ENCODE data around the gene CD248. TPM values are rescaled to one million over a fixed set of nuclear protein-coding genes. Genes with fewer than 3 reads are reported as not detected.

The CD248 gene
- total RNA-seq, 2 donors from 2014 or later, result 3.0 to 3.9 TPM

DNA sequence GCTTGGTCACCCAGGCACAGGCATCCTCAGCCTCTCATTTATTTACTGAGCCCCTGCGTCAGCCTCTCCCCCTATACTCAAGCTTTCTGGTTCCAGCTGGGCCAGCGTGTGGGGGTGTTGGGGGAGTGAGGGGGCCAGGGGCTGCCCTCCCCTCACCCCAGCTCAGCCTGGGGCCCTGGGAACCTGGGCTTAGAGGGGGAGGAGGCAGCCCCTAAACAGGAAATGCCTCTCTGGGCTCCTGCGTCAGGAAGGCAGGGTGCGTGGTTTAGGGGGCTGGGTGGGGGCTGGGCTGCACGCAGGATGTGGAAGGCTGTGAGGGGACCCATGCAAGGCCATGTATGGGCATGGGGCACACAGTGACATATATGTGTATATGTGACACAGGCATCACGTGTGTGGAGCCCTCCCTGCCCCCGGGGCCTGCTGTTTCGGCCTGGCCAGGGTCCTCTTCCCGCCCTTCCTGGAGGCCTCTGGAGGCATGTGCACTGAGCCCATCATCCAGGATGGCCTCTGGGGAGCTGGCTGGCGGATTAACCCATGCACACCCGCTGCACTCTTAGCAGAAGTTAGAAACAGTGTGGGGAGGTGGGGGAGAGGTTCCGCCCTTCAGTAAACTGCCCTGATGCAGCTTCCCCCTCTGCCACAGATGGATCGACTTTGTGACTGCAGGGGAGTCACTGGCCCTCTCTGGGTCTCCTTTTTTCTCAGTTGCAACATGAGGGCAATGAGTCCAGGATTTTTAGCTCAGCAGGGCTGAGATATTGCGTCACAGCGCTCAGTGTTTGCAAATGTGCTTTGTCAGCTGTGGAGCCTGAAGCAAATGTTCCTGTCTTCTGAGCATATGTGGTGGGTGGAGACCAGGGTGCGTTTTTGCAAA lies 1.1 kb upstream of the CD248 start:
- Mint-ChIP-seq H3K27ac (peak overlapping the region; percentile 52), H3K36me3 (ENCODE audit: insufficient read depth in 2 of 2) (peaks cover 0 to 2% of the 10 kb centered on the region in 2 donors), H3K9me3 (peaks cover 0 to 2% of the 10 kb centered on the region in 2 donors), H3K4me3 (peak overlapping the region; percentile 63 to 75), H3K4me1 (ENCODE audit: low read depth) (peaks cover 53% of the 10 kb centered on the region), H3K27me3 (ENCODE audit: low read depth) (no peaks in the 10 kb centered on the region)
- peak; percentile 60 to 66 for DNase-seq
- peak; percentile 75 to 78 for ATAC-seq (replicated peaks in 1 of 2)

GRCh38 chr11:66317322-66317722 lies 478 bp upstream of the CD248 start:
- peaks cover 53% of the 10 kb centered on the region for H3K4me1 Mint-ChIP-seq (ENCODE audit: low read depth)
- ATAC-seq (replicated peaks in 1 of 2) (peak; percentile 8 to 10), DNase-seq (peak; percentile 50 to 52)
- H3K36me3 Mint-ChIP-seq (ENCODE audit: insufficient read depth in 2 of 2), result peaks cover 0 to 2% of the 10 kb centered on the region in 2 donors
- no peaks in the 10 kb centered on the region for H3K27me3 Mint-ChIP-seq (ENCODE audit: low read depth)
- H3K4me3 Mint-ChIP-seq, result peak overlapping the region; percentile 63 to 75
- peaks cover 0 to 2% of the 10 kb centered on the region in 2 donors for H3K9me3 Mint-ChIP-seq
- H3K27ac Mint-ChIP-seq, result peak overlapping the region; percentile 52

GRCh38 chr11:66315921-66316811 lies 678 bp downstream of the CD248 start:
- ATAC-seq (replicated peaks in 1 of 2) (no peak), DNase-seq (peak in 1 of 2 donors; percentile 44)
- Mint-ChIP-seq H3K9me3 (peaks cover 0 to 2% of the 10 kb centered on the region in 2 donors), H3K36me3 (ENCODE audit: insufficient read depth in 2 of 2) (peaks cover 0 to 2% of the 10 kb centered on the region in 2 donors), H3K27me3 (ENCODE audit: low read depth) (no peaks in the 10 kb centered on the region), H3K4me3 (peak overlapping the region; percentile 53 to 74), H3K4me1 (ENCODE audit: low read depth) (peaks cover 60% of the 10 kb centered on the region), H3K27ac (no peak overlapping the region)

GRCh38 chr11:66315498-66315885 lies 1.4 kb downstream of the CD248 start:
- peaks cover 0 to 2% of the 10 kb centered on the region in 2 donors for H3K9me3 Mint-ChIP-seq
- DNase-seq, result no peak
- ATAC-seq (replicated peaks in 1 of 2), result no peak
- peaks cover 0 to 2% of the 10 kb centered on the region in 2 donors for H3K36me3 Mint-ChIP-seq (ENCODE audit: insufficient read depth in 2 of 2)
- peak overlapping the region; percentile 53 to 74 for H3K4me3 Mint-ChIP-seq
- peaks cover 60% of the 10 kb centered on the region for H3K4me1 Mint-ChIP-seq (ENCODE audit: low read depth)
- no peak overlapping the region for H3K27ac Mint-ChIP-seq
- no peaks in the 10 kb centered on the region for H3K27me3 Mint-ChIP-seq (ENCODE audit: low read depth)

GRCh38 chr11:66314561-66315497 lies 2.0 kb downstream of the CD248 start:
- Mint-ChIP-seq H3K4me3 (peak overlapping the region; percentile 89 to 92), H3K27ac (no peak overlapping the region), H3K36me3 (ENCODE audit: insufficient read depth in 2 of 2) (no peaks in the 10 kb centered on the region), H3K9me3 (no peaks in the 10 kb centered on the region), H3K27me3 (ENCODE audit: low read depth) (no peaks in the 10 kb centered on the region), H3K4me1 (ENCODE audit: low read depth) (peaks cover 60% of the 10 kb centered on the region)
- ATAC-seq (replicated peaks in 1 of 2) (no peak), DNase-seq (no peak)

- H3K4me3 Mint-ChIP-seq, result peak overlapping the region; percentile 89 to 92
- no peaks in the 10 kb centered on the region for H3K36me3 Mint-ChIP-seq (ENCODE audit: insufficient read depth in 2 of 2)
- ATAC-seq (replicated peaks in 1 of 2), result no peak
- H3K27me3 Mint-ChIP-seq (ENCODE audit: low read depth), result no peaks in the 10 kb centered on the region
- H3K9me3 Mint-ChIP-seq, result no peaks in the 10 kb centered on the region
- H3K4me1 Mint-ChIP-seq (ENCODE audit: low read depth), result peaks cover 55% of the 10 kb centered on the region
- H3K27ac Mint-ChIP-seq, result no peak overlapping the region
- DNase-seq, result no peak
Measured at GRCh38 chr11:66314186-66314501, 2.7 kb downstream of the CD248 start.

DNA sequence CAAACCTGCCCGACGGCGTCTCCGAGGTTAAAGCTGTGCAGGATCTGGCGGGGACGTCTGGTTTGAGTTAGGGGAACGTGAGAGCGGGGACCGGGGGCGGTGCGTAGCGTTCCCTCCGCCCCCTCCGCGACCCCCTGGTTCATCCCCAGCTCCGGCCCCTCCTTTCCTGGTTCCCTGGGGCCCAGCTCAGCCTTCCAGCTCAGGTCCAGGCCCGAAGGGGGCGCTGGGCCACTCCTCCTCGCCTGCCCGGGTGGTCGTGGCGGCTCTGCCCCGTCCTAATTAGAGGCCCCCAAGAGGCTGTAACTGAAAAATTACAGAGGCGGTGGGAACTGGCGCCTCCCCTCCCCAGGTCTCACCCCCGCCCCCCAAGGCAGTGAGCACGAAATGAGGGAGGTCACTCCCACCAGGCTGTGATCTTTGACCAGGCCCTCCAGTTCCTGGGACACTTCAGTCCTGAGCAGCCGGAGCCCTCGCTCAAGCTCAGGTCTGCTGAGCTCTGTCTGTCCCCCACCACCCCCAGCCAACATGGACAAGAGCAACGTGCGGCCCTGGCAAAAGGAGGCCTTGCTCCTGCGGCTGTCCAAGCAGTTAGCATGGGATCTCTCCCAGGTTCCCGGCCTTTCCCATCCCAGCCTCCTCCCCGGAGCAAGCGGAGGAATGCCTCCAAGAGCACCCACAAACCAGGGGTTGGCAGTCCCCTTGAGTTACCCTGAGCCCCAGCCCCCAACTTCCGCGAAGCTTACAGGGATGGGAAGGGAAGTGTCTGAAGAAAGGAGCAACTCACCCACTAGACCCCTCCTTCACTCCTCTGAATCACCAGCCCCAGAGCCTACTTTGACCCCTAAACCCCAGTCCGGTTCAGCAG lies 3.3 kb downstream of the CD248 start:
- Mint-ChIP-seq H3K27me3 (ENCODE audit: low read depth) (no peaks in the 10 kb centered on the region), H3K4me3 (peak overlapping the region; percentile 89 to 92)

DNA sequence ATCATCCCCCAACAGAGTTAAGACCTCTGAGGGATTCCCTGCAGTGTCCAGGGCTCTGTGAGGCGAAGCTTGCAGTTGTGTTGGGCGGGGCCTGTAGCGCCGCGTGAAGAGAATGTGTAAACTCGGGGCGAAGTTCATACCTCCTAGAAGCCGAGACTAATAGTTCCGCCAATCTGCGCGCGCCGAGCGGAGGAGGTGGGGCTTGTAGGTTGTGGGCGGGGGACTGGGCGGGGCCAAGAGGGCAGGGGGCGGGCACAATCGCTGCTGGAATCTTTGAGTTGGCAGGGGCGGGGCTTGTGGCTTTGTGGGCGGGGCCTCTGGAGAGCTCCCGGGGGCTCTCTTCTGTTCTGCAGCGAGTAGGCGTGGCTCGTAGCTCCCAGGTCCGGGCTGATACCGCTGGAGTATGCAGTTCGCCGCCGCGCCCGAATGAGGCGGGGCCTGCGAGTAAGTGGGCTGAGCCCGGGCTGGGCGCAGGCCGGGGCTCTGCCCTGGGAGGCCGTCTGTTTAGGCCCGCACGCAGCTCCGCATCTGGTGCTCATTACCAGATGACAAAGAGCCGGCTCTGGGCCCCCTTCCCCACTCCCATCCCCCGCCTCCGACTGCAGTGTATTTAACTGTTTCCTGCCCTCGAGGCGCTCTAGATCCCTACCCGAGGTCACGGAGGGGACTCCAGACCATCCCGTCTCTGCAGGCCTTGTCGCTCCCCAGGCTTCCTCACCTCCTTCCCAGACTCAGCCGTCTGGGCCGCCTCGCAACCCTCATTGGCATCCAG lies 4.1 kb downstream of the CD248 start:
- H3K4me1 Mint-ChIP-seq (ENCODE audit: low read depth), result peaks cover 41% of the 10 kb centered on the region
- H3K9me3 Mint-ChIP-seq, result no peaks in the 10 kb centered on the region
- ATAC-seq (replicated peaks in 1 of 2) (peak; percentile 74 to 76), DNase-seq (peak; percentile 97)
- peak overlapping the region; percentile 84 for H3K27ac Mint-ChIP-seq
- H3K36me3 Mint-ChIP-seq (ENCODE audit: insufficient read depth in 2 of 2), result no peaks in the 10 kb centered on the region
- H3K4me3 Mint-ChIP-seq, result peak overlapping the region; percentile 89 to 92
- no peaks in the 10 kb centered on the region for H3K27me3 Mint-ChIP-seq (ENCODE audit: low read depth)

More for the DNA sequence above, 3.3 kb downstream of the CD248 start:
- no peaks in the 10 kb centered on the region for H3K36me3 Mint-ChIP-seq (ENCODE audit: insufficient read depth in 2 of 2)
- no peaks in the 10 kb centered on the region for H3K9me3 Mint-ChIP-seq
- ATAC-seq (replicated peaks in 1 of 2) (no peak), DNase-seq (no peak)
- peaks cover 49% of the 10 kb centered on the region for H3K4me1 Mint-ChIP-seq (ENCODE audit: low read depth)
- no peak overlapping the region for H3K27ac Mint-ChIP-seq

DNA sequence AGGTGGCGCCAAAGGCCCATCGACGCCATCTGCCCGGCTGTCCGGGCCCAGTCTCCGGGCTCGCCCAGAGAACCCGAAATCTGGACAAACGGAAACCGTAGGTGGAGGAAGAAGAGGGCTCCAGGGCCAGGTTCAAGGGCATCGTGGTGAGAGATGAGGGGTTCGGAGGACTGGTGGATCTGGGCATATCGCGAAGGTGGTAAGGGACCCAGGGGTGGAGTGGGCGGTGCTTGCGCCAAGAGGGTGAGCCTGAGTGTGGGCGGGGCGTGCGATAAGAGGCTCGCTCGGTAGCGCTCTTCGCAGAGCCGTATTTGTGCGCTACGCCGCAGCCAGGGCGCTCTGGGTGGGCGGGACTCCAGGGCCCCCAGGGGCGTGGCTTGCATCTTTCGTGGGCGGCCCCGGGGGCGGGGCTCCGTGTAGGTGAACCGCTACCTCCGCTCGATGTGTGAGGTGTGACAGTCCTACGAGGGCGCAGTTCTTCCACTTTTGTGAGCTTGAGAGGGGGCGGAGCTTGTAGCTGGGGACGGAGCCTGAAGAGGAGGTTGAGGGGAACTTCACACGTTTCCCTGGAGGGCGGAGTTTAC lies 4.8 kb downstream of the CD248 start:
- Mint-ChIP-seq H3K4me3 (peak overlapping the region; percentile 89 to 92), H3K27me3 (ENCODE audit: low read depth) (no peaks in the 10 kb centered on the region), H3K27ac (peak overlapping the region; percentile 84), H3K9me3 (no peaks in the 10 kb centered on the region), H3K4me1 (ENCODE audit: low read depth) (peaks cover 35% of the 10 kb centered on the region), H3K36me3 (ENCODE audit: insufficient read depth in 2 of 2) (no peaks in the 10 kb centered on the region)
- DNase-seq (peak; percentile 98), ATAC-seq (replicated peaks in 1 of 2) (peak; percentile 73 to 74)

DNA sequence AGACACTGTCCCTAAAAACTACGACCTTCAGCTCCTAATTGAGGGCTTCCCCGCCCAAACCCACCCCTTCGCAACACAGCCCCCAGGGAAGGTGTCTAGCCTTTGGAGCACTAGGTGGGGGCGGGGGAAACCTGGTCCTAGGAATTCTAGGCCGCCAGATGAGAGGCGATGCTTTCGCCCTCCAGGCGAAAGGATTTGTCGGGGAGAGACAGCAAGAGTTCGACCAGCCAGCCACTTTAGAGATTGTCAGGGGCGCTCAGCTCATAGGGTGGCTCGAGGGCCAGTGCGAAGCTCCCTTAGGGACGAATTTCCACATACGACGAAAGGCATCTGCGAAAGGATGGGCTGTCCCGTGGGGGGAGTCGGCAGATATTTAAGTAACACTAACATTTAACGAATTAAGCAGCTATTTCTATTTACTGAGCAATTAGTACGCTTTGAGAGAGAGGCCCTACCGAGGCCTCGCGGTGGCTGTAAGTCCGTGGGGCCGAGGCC lies 5.3 kb downstream of the CD248 start:
- Mint-ChIP-seq H3K4me1 (ENCODE audit: low read depth) (peaks cover 34% of the 10 kb centered on the region), H3K36me3 (ENCODE audit: insufficient read depth in 2 of 2) (no peaks in the 10 kb centered on the region), H3K9me3 (no peaks in the 10 kb centered on the region), H3K4me3 (peak overlapping the region; percentile 89 to 92), H3K27me3 (ENCODE audit: low read depth) (no peaks in the 10 kb centered on the region), H3K27ac (peak overlapping the region; percentile 84)
- ATAC-seq (replicated peaks in 1 of 2), result no peak
- no peak for DNase-seq

All from activated T-cell treated with anti-CD3 and anti-CD28 coated beads, Interleukin-2, amount 50 U/mL, for 72 hours (primary cell).